ENCODE results near the gene FRAS1. TPM values are rescaled to one million over a fixed set of nuclear protein-coding genes. Genes with fewer than 3 reads are reported as not detected.

FRAS1 gene
- polyA plus RNA-seq, 2 of the 4 experiments (the other 2 are of a cell fraction), result 2.3 to 5.8 TPM

GRCh38 chr4:78567500-78568060 lies 510.5 kb downstream of the FRAS1 start:
- Histone ChIP-seq H3K27ac (peak overlapping the region; percentile 79 to 95), H3K4me1 (peaks cover 81% of the 10 kb centered on the region), H3K4me3 (no peak overlapping the region), H3K4me2 (peak overlapping the region; percentile 90), H3K9me3 (no peaks in the 10 kb centered on the region)
- ChIA-PET POLR2A (no interaction called here), CTCF (interaction anchor here (0.6 kb wide), 1 partner anchor 1514 kb away, joined by 4 read pairs; no protein-coding TSS in a partner anchor)
- ATAC-seq (no peak), FAIRE-seq (no peak), DNase-seq (ENCODE audit: low read depth in 1 of 2, low spot score in 1 of 2) (no peak)
- TF ChIP-seq MAZ (IDR thresholded peaks at IDR 0.05; ENCODE audit: borderline replicate concordance, low read depth, low read length) (no peak), TP53 (CRISPR knock-in tag; IDR thresholded peaks at IDR 0.05) (no peak)
- 100% methylated on average over 2 of the region's 2 CpGs for WGBS (ENCODE audit: missing lambda C conversion rate)

GRCh38 chr4:78568640-78569305 lies 511.6 kb downstream of the FRAS1 start:
- POLR2A ChIA-PET, result interaction anchor here (1.0 to 1.6 kb wide), 3 partner anchors 8 to 509 kb away, joined by 5 to 6 read pairs (median 6); partner anchors contain the start of gene ANXA3
- FAIRE-seq (no peak), ATAC-seq (peak in 1 of 2 experiments; percentile 34; a peak in 2 of 6 replicates), DNase-seq (ENCODE audit: low read depth in 1 of 2, low spot score in 1 of 2) (peak in 1 of 2 experiments; percentile 45)
- peak overlapping the region; percentile 90 for H3K4me2 ChIP-seq
- TF ChIP-seq ZFP36 (IDR thresholded peaks at IDR 0.05; ENCODE audit: borderline replicate concordance, partially characterized antibody), result no peak
- peak in 1 of 2 experiments; percentile 22; a peak in 1 of 5 replicates for TF ChIP-seq RAD21 (conservative IDR thresholded peaks at IDR 0.05 in 1 of 2, IDR thresholded peaks at IDR 0.05 in 1 of 2)
- H3K4me1 ChIP-seq, result peaks cover 69% of the 10 kb centered on the region
- 50% methylated on average over 3 of the region's 3 CpGs for WGBS (ENCODE audit: missing lambda C conversion rate)
- CTCF ChIA-PET, result interaction anchor here (1.4 kb wide), 1 partner anchor 17 kb away, joined by 3 read pairs; the partner anchor contains the start of gene ANXA3
- peak overlapping the region; percentile 2; the same call in 1 of the 3 replicates for H3K4me3 ChIP-seq
- H3K9me3 ChIP-seq, result no peaks in the 10 kb centered on the region
- H3K27ac ChIP-seq, result peak overlapping the region; percentile 79 to 95

DNA sequence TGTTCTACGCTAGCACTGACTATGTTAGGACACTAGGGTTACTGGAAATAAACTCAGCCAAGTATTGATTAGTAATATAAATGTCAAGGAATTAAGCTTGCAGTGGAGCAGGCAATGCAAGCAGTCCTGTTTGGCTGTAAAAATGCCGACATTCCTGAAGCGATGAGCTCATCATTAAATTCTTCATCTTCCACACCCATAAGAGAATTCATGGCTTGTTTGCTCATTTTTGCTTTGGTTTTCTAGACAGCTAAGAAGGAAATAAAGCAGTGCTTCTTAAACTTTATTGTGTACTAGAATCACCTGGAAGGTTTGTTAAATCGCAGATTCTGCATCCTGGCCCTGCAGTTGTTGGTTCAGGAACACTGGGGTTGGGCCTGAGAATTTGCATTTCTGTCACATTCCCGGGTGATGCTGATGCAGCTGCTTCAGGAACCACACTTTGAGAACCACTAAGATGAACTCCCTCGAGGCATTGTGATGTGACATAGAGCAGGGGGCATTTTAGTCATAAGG lies 512.2 kb downstream of the FRAS1 start:
- Histone ChIP-seq H3K4me2 (peak overlapping the region; percentile 90), H3K27ac (peak overlapping the region; percentile 79 to 95), H3K9me3 (no peaks in the 10 kb centered on the region; the same call in 2 of the 3 replicates), H3K4me3 (peak overlapping the region; percentile 24; the same call in 1 of the 3 replicates), H3K4me1 (peaks cover 64% of the 10 kb centered on the region)
- ATAC-seq (peak; percentile 62 to 79), DNase-seq (ENCODE audit: low read depth in 1 of 2, low spot score in 1 of 2) (peak; percentile 32 to 83), FAIRE-seq (no peak)
- POLR2A ChIA-PET, result interaction anchor here (1.0 to 1.6 kb wide), 3 partner anchors 9 to 510 kb away, joined by 5 to 6 read pairs (median 6); partner anchors contain the start of gene ANXA3
- peak; percentile 66; the same call in 1 of the 2 replicates for TF ChIP-seq GATA3 (IDR thresholded peaks at IDR 0.05; ENCODE audit: borderline replicate concordance)
- peak in 1 of 2 experiments; percentile 12; a peak in 1 of 5 replicates for TF ChIP-seq RAD21 (conservative IDR thresholded peaks at IDR 0.05 in 1 of 2, IDR thresholded peaks at IDR 0.05 in 1 of 2)
- peak; percentile 51 for TF ChIP-seq MAFK (IDR thresholded peaks at IDR 0.05; ENCODE audit: partially characterized antibody)
- TF ChIP-seq TP53 (CRISPR knock-in tag; IDR thresholded peaks at IDR 0.05), result no peak
- peak; percentile 43; the same call in 1 of the 2 replicates for TF ChIP-seq MAX (IDR thresholded peaks at IDR 0.05)
- peak in 1 of 2 experiments; percentile 60; a peak in 1 of 5 replicates for TF ChIP-seq JUN (IDR thresholded peaks at IDR 0.05)
- no peak for TF ChIP-seq TFCP2L1 (CRISPR knock-in tag; IDR thresholded peaks at IDR 0.05)
- 0 out of 3 replicates have a peak, but pooled peaks have one; percentile 16 for TF ChIP-seq BCL3 (IDR thresholded peaks at IDR 0.05)
- TF ChIP-seq MAZ (IDR thresholded peaks at IDR 0.05; ENCODE audit: borderline replicate concordance, low read depth, low read length), result no peak
- TF ChIP-seq FOSL2 (IDR thresholded peaks at IDR 0.05), result no peak
- TF ChIP-seq FOSL2 (CRISPR knock-in tag; IDR thresholded peaks at IDR 0.05), result peak; percentile 63
- peak; percentile 58; the same call in 1 of the 2 replicates for TF ChIP-seq JUNB (IDR thresholded peaks at IDR 0.05)
- peak in 1 of 2 experiments; percentile 68; a peak in 2 of 5 replicates for TF ChIP-seq EP300 (IDR thresholded peaks at IDR 0.05)
- 2% methylated on average over 5 of the region's 6 CpGs for WGBS (ENCODE audit: missing lambda C conversion rate)
- CTCF ChIA-PET, result interaction anchor here (1.0 to 1.4 kb wide), 3 partner anchors 8 to 52 kb away, joined by 3 read pairs; partner anchors contain the start of gene ANXA3

GRCh38 chr4:78570117-78570516 lies 513.0 kb downstream of the FRAS1 start:
- 90% methylated on average over 2 of the region's 2 CpGs for WGBS (ENCODE audit: missing lambda C conversion rate)
- DNase-seq (ENCODE audit: low read depth in 1 of 2, low spot score in 1 of 2) (no peak), FAIRE-seq (no peak), ATAC-seq (no peak)
- ChIA-PET CTCF (interaction anchor here (1.0 to 1.2 kb wide), 2 partner anchors 9 to 52 kb away, joined by 3 read pairs; no protein-coding TSS in a partner anchor), POLR2A (interaction anchor here (1.6 kb wide), 1 partner anchor 10 kb away, joined by 6 read pairs; no protein-coding TSS in a partner anchor)
- H3K9me3 ChIP-seq, result no peaks in the 10 kb centered on the region; the same call in 2 of the 3 replicates
- peak overlapping the region; percentile 90 for H3K4me2 ChIP-seq
- H3K27ac ChIP-seq, result peak overlapping the region; percentile 79 to 95
- H3K4me1 ChIP-seq, result peaks cover 56% of the 10 kb centered on the region
- no peak overlapping the region; the same call in 2 of the 3 replicates for H3K4me3 ChIP-seq
- TF ChIP-seq CEBPB (IDR thresholded peaks at IDR 0.05) (no peak), ELK1 (IDR thresholded peaks at IDR 0.05; ENCODE audit: low read depth, low read length) (no peak), ZFP36 (IDR thresholded peaks at IDR 0.05; ENCODE audit: borderline replicate concordance, partially characterized antibody) (no peak), HMGXB4 (CRISPR knock-in tag; IDR thresholded peaks at IDR 0.05; ENCODE audit: borderline replicate concordance) (no peak), CBX2 (IDR thresholded peaks at IDR 0.05; ENCODE audit: borderline replicate concordance, low read depth) (no peak), POLR2A (IDR thresholded peaks at IDR 0.05; ENCODE audit: low read length) (no peak), JUN (IDR thresholded peaks at IDR 0.05) (no peak), MAZ (IDR thresholded peaks at IDR 0.05; ENCODE audit: borderline replicate concordance, low read depth, low read length) (no peak)
- TF ChIP-seq, protein P1, sequence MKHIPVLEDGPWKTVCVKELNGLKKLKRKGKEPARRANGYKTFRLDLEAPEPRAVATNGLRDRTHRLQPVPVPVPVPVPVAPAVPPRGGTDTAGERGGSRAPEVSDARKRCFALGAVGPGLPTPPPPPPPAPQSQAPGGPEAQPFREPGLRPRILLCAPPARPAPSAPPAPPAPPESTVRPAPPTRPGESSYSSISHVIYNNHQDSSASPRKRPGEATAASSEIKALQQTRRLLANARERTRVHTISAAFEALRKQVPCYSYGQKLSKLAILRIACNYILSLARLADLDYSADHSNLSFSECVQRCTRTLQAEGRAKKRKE (CRISPR knock-in tag; IDR thresholded peaks at IDR 0.05; ENCODE audit: low read depth), result no peak
